HT1080 (cell line): Measurements from ENCODE around the gene LIMK1. TPM values are rescaled to one million over a fixed set of nuclear protein-coding genes. Genes with fewer than 3 reads are reported as not detected.
A peak's percentile ranks its signal among the peaks of the same experiment; 100 is the strongest.

Source experiments
- DNase-seq: peaks from one replicate; pipeline ENCODE4 v3.0.0-alpha.2; 2015; ENCODE audit warnings: low read depth
- total RNA-seq: library from RNA; depleted of rRNA; stranded (reverse); fragments of >200 nt; shearing (Covaris generic); gene quantifications from 2 replicates; pipeline ENCODE4 v1.2.3, GENCODE V29; 2014

LIMK1 gene
- total RNA-seq, 1 experiment from 2014 or later = 46.6 TPM

DNA sequence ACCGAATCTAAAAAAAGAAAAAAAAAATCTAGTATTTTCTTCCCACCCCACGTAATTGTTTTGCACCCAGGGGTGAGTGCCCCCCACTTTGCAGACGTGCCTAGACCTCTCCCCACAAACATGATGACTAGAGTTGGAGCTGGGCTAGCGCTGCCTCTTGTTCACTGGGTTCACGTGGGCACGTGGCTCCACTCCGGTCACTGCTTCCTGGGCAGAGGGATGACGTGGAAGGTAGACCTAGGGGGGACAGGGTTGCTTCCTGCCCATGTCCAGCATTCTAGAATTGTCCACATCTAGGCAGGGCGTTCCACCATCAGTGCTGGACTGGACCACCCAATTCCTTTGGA, 861 bp upstream of the LIMK1 start:
- no peak for DNase-seq

GRCh38 chr7:74083928-74084721, 521 bp downstream of the LIMK1 start:
- peak; percentile 52 for DNase-seq

DNA sequence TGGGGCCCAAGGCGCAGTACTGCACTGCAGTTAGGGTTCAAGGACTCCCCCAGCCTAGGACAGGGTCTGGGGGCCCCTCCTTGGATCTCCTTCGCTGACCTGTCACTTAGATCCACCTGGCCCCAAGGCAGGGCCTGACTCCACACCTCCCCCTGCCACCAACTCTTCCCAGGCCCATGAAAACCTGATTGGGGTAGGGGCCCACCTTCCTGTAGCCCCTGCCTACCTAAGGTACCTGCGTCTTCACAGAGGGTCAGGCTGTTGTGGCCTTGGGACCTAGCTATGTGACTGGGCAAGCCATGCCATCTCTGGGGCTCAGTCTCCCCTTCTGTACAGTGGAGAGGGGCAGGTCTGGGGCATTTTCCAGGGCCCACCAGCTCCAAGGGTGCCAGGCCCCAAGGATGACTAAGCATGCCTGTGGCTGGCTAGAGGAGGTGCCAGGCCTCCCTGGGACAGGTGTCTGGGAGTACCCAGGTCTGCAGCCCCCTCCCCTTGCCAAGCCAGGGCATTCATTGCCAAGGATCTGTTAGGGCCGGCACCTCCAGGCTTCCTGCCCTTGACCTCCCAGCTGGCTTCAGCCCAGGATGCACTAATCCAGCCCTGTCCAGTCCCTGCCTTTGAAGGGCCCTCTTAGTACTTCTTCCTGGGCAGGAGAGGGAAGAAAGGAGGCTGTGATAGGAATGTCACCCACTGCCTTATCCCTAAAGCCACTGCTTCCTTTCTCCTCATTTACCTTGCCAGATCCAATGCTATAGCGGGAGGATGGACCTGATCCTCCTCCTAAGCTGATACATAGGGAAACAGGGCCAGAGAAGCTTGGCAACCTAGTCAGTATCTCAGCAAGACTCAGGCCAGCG, 1.3 kb downstream of the LIMK1 start:
- DNase-seq = no peak

DNA sequence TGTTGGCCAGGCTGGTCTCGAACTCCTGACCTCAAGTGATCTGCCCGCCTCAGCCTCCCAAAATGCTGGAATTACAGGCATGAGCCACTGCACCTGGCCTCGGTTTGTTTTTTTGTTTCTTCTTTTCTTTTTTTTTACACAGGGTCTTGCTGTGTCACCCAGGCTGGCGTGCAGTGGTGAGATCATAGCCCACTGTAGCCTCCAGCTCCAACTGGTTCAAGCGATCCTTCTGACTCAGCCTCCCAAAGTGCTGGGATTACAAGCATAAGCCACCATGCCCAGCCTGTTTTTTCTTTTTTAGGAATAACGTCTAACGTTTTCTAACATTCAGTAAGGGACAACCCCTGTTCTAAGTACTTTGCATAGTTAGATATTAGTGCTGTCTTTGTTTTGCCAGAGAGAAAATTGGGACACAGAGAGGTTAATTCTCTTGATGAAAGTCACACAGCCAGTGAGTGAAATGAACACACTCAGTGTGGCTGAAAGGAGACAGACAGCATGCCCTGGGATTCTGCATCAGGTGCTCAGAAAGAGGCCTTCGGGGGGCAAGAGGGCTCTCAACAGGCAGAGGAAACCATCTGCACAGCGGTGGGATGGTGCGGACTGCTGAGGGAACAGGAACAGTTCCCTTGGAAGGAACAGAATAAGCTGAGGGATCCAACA, 4.3 kb downstream of the LIMK1 start:
- DNase-seq = no peak

DNA sequence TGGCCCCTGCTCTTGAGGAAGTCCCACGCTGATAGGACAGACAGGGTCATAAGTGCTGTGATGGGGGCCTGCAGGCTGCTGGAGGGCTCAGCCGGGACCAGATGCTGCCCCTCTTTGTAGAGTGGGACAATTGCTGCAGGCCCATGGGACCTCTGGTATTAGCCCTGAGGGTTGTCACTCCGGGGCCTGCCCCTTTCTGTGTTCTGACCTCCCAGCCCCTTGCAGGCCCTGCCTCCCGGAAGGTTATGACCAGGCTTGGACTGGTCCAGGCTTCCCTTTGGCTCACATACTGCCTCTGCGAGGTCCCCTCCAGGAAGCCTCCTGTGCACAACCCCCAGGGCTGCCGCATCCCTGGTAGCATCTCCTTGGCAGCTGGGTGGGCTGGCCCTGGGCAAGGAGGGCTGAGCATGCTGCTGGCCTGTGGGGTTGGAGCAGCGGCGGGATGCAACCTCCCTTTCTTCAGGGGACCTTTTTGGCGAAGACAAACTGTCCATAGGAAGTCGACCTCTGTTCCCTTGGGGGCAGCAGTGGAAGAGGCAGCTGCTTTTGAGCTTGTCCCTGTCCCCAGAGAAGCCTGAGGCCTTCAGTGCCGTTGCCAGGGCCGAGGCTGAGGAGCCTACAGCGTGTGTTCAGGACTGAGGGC, 8.8 kb downstream of the LIMK1 start:
- no peak for DNase-seq

GRCh38 chr7:74092964-74093471, 9.4 kb downstream of the LIMK1 start:
- no peak for DNase-seq

- no peak for DNase-seq
Measured at GRCh38 chr7:74093671-74094223, 10.1 kb downstream of the LIMK1 start.

- DNase-seq = peak; percentile 97
Measured at GRCh38 chr7:74094224-74095101, 10.9 kb downstream of the LIMK1 start.

GRCh38 chr7:74095135-74095534, 11.5 kb downstream of the LIMK1 start:
- DNase-seq = no peak

DNA sequence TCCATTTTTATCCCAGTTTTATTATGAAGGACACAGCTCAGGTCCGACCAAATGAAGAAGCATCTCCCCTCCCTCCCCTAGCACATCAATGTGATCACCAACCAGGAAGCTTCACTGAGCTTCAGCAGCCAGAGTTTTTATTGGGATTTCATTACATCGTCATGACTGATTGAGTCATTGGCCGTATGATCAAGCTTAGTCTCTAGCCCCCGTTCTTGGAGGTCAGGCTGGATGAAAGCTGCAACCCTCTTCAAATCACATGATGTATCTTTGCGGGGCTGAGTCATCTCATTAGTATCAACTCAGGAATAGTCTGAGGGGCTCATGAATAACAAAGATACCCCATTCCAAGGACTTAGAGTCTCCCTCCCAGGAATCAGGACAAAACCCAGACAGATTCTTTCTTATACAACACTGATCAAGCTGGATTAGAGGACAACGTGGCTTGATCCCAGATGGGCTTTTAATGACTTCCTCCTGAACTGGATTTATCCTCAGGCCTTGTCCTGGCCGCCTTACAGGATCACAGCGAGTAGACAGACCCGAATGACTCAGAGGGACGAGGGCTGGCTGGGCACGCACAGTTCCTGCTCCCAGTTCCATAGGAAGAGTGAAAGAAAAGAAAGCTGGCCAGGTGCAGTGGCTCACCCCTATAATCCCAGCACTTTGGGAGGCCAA, 14.5 kb downstream of the LIMK1 start:
- peak; percentile 95 for DNase-seq

DNA sequence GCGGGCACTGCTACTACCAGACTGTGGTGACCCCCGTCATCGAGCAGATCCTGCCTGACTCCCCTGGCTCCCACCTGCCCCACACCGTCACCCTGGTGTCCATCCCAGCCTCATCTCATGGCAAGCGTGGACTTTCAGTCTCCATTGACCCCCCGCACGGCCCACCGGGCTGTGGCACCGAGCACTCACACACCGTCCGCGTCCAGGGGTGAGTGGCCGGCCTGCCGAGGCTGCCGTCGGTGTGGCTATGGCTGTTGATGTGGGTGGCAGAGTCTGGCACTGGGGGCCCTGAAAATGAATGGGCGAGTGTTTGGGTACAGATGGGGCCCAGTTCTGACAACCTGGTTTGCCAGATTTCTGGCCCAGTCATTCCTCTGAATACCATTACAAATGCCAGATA, 15.4 kb downstream of the LIMK1 start:
- DNase-seq = no peak

- no peak for DNase-seq
Measured at GRCh38 chr7:74101061-74101681, 17.6 kb downstream of the LIMK1 start.

- DNase-seq = no peak
Measured at GRCh38 chr7:74103219-74103772, 19.7 kb downstream of the LIMK1 start.

GRCh38 chr7:74104702-74105101, 21.1 kb downstream of the LIMK1 start:
- DNase-seq = no peak

- DNase-seq = no peak
Measured at GRCh38 chr7:74105992-74106391, 22.4 kb downstream of the LIMK1 start.

DNA sequence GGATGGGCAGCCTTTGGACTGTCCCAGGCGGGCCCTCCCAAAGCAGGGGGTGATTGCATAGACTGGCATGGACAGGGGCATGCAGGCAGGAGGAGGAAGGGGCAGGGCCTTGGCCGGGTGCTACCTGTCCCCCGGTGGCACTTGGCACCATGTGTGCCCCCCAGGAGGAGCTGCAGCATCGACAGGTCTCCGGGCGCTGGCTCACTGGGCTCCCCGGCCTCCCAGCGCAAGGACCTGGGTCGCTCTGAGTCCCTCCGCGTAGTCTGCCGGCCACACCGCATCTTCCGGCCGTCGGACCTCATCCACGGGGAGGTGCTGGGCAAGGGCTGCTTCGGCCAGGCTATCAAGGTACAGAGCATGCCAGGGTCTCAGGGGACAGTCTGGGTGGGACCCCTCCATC, 23.2 kb downstream of the LIMK1 start:
- no peak for DNase-seq

GRCh38 chr7:74115326-74115725, 31.7 kb downstream of the LIMK1 start:
- DNase-seq = no peak

- DNase-seq = no peak
Measured at GRCh38 chr7:74116356-74116755, 32.8 kb downstream of the LIMK1 start.

DNA sequence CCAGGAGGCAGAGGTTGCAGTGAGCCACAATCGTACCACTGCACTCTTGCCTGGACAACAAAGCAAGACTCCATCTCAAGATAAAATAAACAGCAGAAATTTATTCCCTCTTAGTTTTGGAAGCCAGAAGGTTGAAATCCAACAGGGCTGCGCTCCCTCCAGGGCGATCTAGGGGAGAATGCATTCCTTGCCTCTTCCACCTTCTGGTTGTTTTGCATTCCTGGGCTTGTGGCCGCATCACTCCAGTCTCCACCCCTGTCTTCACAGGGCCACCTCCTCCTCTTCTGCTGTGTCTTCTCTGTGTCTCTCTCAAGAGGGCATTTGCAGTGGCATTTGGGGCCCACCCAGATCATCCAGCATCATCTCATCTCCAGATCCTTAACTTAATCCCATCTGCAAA, 36.2 kb downstream of the LIMK1 start:
- DNase-seq = no peak
